Measurements from ENCODE around the gene PARP11. TPM values are rescaled to one million over a fixed set of nuclear protein-coding genes. Genes with fewer than 3 reads are reported as not detected.
A peak's percentile ranks its signal among the peaks of the same experiment; 100 is the strongest.

Gene PARP11
- total and polyA plus RNA-seq, 2 of the 8 experiments (the other 6 are each of a cell fraction or from before 2014, with no cell fraction given), result 4.2 to 13.3 TPM

GRCh38 chr12:3820122-3820521 is 53.1 kb downstream of the PARP11 start:
- peak overlapping the region; percentile 60; the same call in 1 of the 2 replicates for H2BK12ac ChIP-seq (ENCODE audit: low read depth, low read length)
- no peak overlapping the region for H2AFZ ChIP-seq (ENCODE audit: low read length)
- no peaks in the 10 kb centered on the region for H3K79me1 ChIP-seq (ENCODE audit: low read depth, low read length)
- H4K8ac ChIP-seq (ENCODE audit: extremely low read depth, insufficient read depth, low read length), result no peak overlapping the region
- no peak overlapping the region for H3K4me3 ChIP-seq (ENCODE audit: extremely low read depth in 1 of 4, insufficient read depth in 2 of 4, low read depth in 3 of 4, low read length in 4 of 4)
- 0 out of 2 replicates have a peak overlapping the region, but pooled peaks have one; percentile 13 for H2BK15ac ChIP-seq (ENCODE audit: low read length)
- H3K9me3 ChIP-seq (ENCODE audit: insufficient read depth in 2 of 2, low read depth in 1 of 2, low read length in 1 of 2), result no peaks in the 10 kb centered on the region
- no peak overlapping the region for H4K91ac ChIP-seq (replicated peaks; ENCODE audit: insufficient read length, low read length)
- no peak overlapping the region for H3K14ac ChIP-seq (ENCODE audit: insufficient read length)
- H3K4me2 ChIP-seq (ENCODE audit: insufficient read depth in 1 of 2, low read depth in 2 of 2, low read length in 2 of 2), result no peak overlapping the region
- no peak overlapping the region for H3K23ac ChIP-seq (ENCODE audit: insufficient read length)
- H3K18ac ChIP-seq (ENCODE audit: extremely low read depth, low read length), result no peak overlapping the region
- FAIRE-seq (no peak), DNase-seq (ENCODE audit: low read depth in 1 of 2, low spot score in 2 of 2) (no peak)
- no peak overlapping the region for H3K56ac ChIP-seq (replicated peaks; ENCODE audit: insufficient read length, low read depth, low read length)
- no peaks in the 10 kb centered on the region for H3K23me2 ChIP-seq (ENCODE audit: low read depth, low read length)
- no peak overlapping the region; the same call in 1 of the 2 replicates for H2BK5ac ChIP-seq (ENCODE audit: low read depth, low read length)
- TF ChIP-seq HDAC6 (IDR thresholded peaks at IDR 0.05; ENCODE audit: low read depth, low read length) (no peak), RAD21 (IDR thresholded peaks at IDR 0.05 in 1 of 2, conservative IDR thresholded peaks at IDR 0.05 in 1 of 2; ENCODE audit: low read depth in 2 of 2, low read length in 2 of 2) (no peak), SUZ12 (IDR thresholded peaks at IDR 0.05; ENCODE audit: low read length) (no peak), TAF7 (optimal IDR thresholded peaks at IDR 0.05; ENCODE audit: borderline replicate concordance, low read depth, low read length) (no peak), CREB1 (IDR thresholded peaks at IDR 0.05) (no peak), RFX5 (IDR thresholded peaks at IDR 0.05; ENCODE audit: borderline replicate concordance, low read depth, low read length) (no peak), RXRA (IDR thresholded peaks at IDR 0.05; ENCODE audit: insufficient read depth, low read depth, low read length) (no peak), POLR2AphosphoS5 (IDR thresholded peaks at IDR 0.05; ENCODE audit: low read depth, low read length) (no peak), SAP30 (IDR thresholded peaks at IDR 0.05; ENCODE audit: insufficient read depth, insufficient replicate concordance, low read length) (no peak), CTCF (IDR thresholded peaks at IDR 0.05; ENCODE audit: control extremely low read depth in 1 of 3, insufficient read depth in 1 of 3, low read depth in 1 of 3, low read length in 3 of 3) (no peak), SRF (IDR thresholded peaks at IDR 0.05; ENCODE audit: low read depth, low read length) (no peak)
- H3K4ac ChIP-seq (replicated peaks; ENCODE audit: insufficient read length, low read depth, low read length), result no peak overlapping the region
- ChIA-PET CTCF (ENCODE audit: partially characterized antibody) (interaction anchor here (1.2 to 1.6 kb wide), 2 partner anchors 14 to 16 kb away, joined by 4 read pairs; no protein-coding TSS in a partner anchor), POLR2A (ENCODE audit: partially characterized antibody) (no interaction called here)
- H3K4me1 ChIP-seq (replicated peaks in 1 of 4; ENCODE audit: control insufficient read depth in 3 of 4, insufficient read depth in 4 of 4, low read length in 3 of 4), result peaks cover 0 to 5% (median 2%) of the 10 kb centered on the region in 4 experiments; a peak in 2 of 7 replicates
- no peaks in the 10 kb centered on the region for H3K79me2 ChIP-seq (ENCODE audit: control insufficient read depth in 1 of 2, insufficient read depth in 2 of 2, low read length in 2 of 2)
- no peak overlapping the region for H2BK120ac ChIP-seq (replicated peaks; ENCODE audit: low read depth, low read length)
- H2BK20ac ChIP-seq (ENCODE audit: low read length), result peak overlapping the region; percentile 23; the same call in 1 of the 2 replicates
- 86% methylated on average over 3 of the region's 3 CpGs; no CpG with 5 or more reads in 1 of the 2 experiments for WGBS, 2 experiments (ENCODE audit: extremely low coverage in 1 of 2, insufficient coverage in 1 of 2, insufficient read length in 1 of 2, insufficient replicate concordance in 2 of 2, low coverage in 1 of 2, low lambda C conversion rate in 2 of 2, missing lambda C conversion rate in 1 of 2)
- H3K27ac ChIP-seq (ENCODE audit: low read depth, low read length), result no peak overlapping the region
- no peaks in the 10 kb centered on the region for H4K20me1 ChIP-seq (replicated peaks in 1 of 2; ENCODE audit: control insufficient read depth in 1 of 2, insufficient read depth in 2 of 2, low read length in 2 of 2)
- no peaks in the 10 kb centered on the region for H3K36me3 ChIP-seq (ENCODE audit: control insufficient read depth in 2 of 4, insufficient read depth in 4 of 4, low read length in 3 of 4)
- no peak overlapping the region for H4K5ac ChIP-seq (ENCODE audit: insufficient read length, low read depth, low read length)
- H2AK5ac ChIP-seq (ENCODE audit: low read depth, low read length), result 0 out of 2 replicates have a peak overlapping the region, but pooled peaks have one; percentile 8
- no peak overlapping the region for H3K9ac ChIP-seq (replicated peaks in 1 of 4; ENCODE audit: extremely low read depth in 1 of 4, low read depth in 3 of 4, low read length in 3 of 4)
- no peaks in the 10 kb centered on the region for H3K27me3 ChIP-seq (replicated peaks in 1 of 4; ENCODE audit: control insufficient read depth in 3 of 4, extremely low read depth in 1 of 4, insufficient read depth in 3 of 4, low read length in 3 of 4)
